GM18502 (cell line): ENCODE results near the gene B3GAT2.
A peak's percentile ranks its signal among the peaks of the same experiment; 100 is the strongest.

Experiments used
- ATAC-seq: cut with Tn5 transposase; IDR thresholded peaks from one replicate; pipeline ENCODE4 v1.9.1; 2021; ENCODE audit warnings: mild to moderate bottlenecking; ENCODE audit not compliant: unreplicated experiment, poor library complexity

B3GAT2 gene

GRCh38 chr6:70847106-70848084, 109.5 kb downstream of the B3GAT2 start:
- no peak for ATAC-seq

DNA sequence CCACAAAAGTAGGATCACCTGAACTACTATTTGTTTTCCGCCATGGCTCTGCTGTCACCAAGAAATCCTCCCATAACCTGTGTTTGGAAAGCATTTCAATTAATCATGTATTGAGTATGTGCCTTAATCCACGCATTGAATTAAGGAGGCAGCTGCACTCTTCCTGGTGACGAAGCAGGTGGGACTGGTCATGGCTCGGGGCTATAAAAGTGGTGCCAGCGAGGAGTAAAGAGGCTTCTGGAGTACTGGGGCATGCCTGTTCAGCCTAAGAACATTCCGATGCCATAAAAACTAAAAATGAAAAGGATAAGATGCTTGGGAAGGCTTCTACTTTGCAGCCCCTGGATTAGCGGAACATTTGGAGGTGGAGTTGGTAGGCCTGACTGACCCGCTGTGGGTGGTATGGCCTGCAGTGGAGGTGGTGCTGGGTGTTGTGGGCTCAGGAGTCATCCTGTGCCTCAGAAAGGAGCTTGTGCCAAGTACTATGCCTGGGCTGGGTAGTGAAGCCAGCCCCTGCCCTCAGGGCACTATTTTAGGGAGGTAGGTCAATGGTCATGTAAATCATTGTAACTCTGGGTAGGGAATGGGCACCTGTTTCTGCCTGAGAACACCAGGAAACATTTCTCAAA, 110.5 kb downstream of the B3GAT2 start:
- no peak for ATAC-seq

DNA sequence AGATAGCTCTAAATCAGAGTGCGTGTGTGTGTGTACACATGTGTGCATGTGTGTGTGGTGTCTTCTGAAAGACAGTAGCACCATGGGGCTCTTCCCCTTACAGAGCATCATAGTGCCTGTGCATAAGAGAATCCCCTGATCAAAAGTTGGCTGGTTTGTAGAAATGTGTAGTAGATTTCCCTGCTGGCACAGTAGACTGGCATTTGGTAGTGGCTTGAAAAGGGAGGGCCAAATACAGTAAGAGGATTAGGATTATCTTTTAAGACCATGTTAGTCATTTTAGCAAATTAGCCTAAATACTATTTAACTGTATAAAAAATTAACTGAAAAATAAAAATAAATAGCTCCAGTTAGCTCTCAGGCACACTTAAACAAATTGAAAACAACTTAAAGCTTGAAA, 112.6 kb downstream of the B3GAT2 start:
- ATAC-seq: no peak

GRCh38 chr6:70843328-70843918, 113.4 kb downstream of the B3GAT2 start:
- no peak for ATAC-seq

GRCh38 chr6:70842541-70842940, 114.3 kb downstream of the B3GAT2 start:
- no peak for ATAC-seq

DNA sequence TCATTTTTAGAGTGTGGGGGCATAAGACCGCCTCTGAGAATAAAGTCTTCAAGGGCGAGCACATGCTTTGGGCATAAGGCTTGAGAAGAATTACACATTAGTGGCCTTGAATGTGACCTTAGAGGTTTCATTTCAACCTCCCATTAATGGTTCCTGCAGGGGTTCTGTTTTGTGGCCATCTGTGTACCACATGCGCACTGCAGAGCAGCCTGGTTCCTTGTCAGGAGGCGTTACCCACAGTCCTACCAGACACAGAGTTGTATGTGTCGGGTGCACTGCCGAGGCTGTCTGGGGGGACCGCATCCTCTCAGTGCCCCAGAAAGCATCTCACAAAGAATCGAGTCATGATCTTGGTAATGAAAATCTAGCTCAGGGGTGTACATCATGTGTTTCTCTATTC, 115.7 kb downstream of the B3GAT2 start:
- ATAC-seq: no peak

DNA sequence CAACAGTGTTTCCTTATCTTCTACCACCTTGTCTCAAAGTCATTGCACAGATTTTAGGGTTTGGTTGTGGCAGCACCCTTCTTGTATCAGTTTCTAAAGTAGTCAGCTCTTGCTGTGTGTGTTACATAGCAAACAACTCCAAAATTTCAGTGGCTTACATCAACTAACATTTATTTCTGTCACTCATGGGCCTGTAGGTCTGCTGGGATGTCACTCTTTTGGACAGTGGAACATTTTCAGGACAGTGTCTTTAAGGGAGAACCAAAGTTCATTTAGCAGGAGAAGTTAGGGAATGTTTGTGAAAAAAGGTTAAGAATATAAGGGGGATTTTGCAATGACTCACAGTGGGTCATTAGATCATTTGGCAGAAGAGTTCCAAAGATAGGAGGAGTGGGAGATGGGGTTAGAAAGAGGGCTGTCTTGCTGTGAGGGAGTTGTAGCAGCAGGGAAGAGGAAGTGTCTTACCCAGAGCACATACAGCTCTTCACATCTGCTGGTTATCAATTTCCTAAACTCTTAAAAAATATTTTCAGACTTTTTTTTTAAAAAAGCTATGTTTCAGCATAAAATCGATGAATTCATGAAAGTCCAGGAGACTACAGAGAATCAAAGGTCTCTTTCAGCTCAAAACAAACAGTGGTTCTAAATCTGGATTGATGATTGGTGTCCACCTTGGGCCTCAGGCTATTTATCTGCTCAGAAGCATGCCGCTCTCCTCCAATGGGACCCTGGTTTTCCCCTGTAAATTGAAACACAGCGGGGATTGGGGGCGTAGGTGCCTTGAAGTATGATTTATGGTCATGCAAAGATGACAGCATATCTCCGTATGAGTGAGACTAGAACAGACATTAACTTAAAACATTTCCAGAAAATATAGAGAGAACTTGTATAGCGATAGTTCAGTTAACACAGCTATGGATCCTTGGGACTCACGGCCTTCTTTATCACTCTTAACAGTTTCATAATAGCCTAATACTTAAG, 117.3 kb downstream of the B3GAT2 start:
- ATAC-seq: peak; percentile 73

DNA sequence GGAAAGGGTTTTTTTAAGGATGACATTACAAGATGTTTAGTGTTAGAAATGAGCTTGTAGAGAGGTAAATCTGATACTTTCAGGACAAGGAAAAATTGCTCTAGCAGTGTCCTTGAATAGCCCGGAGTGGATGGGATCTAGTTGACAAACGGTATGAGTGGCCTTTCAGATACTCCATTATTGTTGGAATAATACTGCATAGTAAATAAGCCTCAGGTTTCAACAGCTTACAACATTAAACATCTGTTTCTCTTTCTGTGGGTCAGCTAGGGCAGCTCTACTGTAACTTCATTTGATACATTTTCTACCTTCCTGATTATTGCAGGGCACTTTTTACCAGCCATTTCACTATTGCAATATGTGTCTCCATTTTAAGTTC, 118.0 kb downstream of the B3GAT2 start:
- ATAC-seq: no peak

GRCh38 chr6:70834520-70834919, 122.3 kb downstream of the B3GAT2 start:
- ATAC-seq: no peak

GRCh38 chr6:70831427-70831826, 125.4 kb downstream of the B3GAT2 start:
- no peak for ATAC-seq

DNA sequence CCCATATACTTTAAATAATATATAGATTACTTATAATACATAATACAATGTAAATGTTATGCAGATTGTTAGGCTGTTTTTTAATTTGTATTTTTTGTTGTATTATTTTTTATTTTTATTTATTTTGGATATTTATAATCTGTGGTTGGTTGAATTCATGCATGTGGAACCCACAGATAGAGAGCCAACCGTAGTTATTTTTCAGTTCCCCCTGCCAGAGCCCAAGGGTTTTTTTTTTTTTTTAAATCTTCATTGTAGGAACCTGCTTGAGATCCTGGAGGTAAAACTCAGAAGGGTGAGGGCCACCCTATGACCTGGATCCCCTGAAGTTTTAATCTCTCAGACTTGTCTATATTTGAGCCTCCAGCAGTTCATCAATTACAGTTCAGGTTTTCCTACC, 133.2 kb downstream of the B3GAT2 start:
- peak; percentile 76 for ATAC-seq

GRCh38 chr6:70821751-70822150, 135.1 kb downstream of the B3GAT2 start:
- ATAC-seq: no peak

DNA sequence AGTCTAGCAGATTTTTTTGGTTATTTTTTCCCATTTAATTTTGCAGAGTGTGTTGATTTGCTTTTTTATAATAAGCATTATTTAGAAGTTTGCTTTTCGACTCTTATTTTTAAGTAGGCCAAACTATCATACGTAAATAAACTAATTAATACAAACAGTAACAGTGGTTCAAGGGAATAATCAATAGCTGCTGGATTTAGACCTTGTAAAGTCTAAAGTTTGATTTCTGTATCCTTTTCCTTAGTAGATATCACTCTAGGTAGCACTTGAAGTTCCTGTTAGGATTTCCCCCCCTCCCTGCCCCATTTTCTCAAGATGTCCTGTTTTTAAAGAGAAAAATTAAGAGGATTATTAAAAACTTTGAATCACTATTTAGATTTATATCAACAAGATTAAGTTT, 136.1 kb downstream of the B3GAT2 start:
- no peak for ATAC-seq

GRCh38 chr6:70819646-70820045, 137.2 kb downstream of the B3GAT2 start:
- ATAC-seq: no peak

DNA sequence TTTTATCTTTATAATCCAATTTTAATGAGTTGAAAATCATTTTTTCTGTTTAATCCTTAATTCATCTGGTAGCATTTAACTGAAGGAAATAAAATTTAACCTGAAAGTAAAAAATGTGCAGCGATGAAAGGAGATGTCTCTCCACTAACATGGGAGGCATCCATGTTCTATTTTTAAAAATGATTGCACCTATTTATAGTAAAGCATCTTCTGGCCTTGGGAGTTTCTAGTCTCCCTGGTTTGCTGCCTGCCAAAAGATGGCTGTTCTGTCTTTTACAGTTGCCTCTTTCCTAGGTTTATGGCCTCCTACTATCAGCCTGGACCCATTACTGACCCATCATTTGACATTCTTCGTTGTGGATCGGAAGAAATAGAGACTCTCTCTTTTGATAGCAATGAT, 143.0 kb downstream of the B3GAT2 start:
- no peak for ATAC-seq

DNA sequence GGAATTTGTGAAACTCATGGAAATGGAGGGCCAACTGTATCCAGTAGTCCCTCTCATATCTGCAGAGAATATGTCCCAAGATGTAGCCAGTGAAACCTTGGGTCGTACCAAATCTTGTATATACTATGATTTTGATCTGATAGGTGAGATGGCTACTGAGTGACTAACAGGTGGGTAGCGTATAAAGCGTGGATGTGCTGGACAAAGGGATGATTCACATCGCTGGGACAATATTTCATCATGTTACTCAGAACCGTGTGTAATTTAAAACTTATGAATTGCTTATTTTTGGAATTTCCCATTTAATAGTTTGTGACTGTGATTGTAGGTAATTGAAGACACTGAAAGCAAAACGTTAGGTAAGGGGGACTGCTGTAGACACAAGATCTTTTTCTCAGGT, 145.1 kb downstream of the B3GAT2 start:
- ATAC-seq: no peak
